ENCODE data around the gene TIMM44. TPM values are rescaled to one million over a fixed set of nuclear protein-coding genes. Genes with fewer than 3 reads are reported as not detected.

Gene TIMM44
- total RNA-seq, 4 donors from 2014 or later, result 61.6 to 111 (median 98.5) TPM

GRCh38 chr19:7933828-7934725 is 9.4 kb downstream of the TIMM44 start:
- TF ChIP-seq EP300 (IDR thresholded peaks at IDR 0.05) (no peak), POLR2AphosphoS5 (IDR thresholded peaks at IDR 0.05) (no peak), POLR2A (IDR thresholded peaks at IDR 0.05; ENCODE audit: low read depth) (no peak)
- TF ChIP-seq, protein P1, sequence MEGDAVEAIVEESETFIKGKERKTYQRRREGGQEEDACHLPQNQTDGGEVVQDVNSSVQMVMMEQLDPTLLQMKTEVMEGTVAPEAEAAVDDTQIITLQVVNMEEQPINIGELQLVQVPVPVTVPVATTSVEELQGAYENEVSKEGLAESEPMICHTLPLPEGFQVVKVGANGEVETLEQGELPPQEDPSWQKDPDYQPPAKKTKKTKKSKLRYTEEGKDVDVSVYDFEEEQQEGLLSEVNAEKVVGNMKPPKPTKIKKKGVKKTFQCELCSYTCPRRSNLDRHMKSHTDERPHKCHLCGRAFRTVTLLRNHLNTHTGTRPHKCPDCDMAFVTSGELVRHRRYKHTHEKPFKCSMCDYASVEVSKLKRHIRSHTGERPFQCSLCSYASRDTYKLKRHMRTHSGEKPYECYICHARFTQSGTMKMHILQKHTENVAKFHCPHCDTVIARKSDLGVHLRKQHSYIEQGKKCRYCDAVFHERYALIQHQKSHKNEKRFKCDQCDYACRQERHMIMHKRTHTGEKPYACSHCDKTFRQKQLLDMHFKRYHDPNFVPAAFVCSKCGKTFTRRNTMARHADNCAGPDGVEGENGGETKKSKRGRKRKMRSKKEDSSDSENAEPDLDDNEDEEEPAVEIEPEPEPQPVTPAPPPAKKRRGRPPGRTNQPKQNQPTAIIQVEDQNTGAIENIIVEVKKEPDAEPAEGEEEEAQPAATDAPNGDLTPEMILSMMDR (IDR thresholded peaks at IDR 0.05), result no peak
- intact Hi-C loops (cut with DNase I), result no loop called here
- peak overlapping the region; percentile 91 to 96 (median 94) for H3K27ac ChIP-seq (replicated peaks in 1 of 4)
- DNase-seq (ENCODE audit: extremely low spot score), result no peak
- WGBS, result 93% methylated on average over 29 of the region's 55 CpGs
- H3K27me3 ChIP-seq, result no peaks in the 10 kb centered on the region
- H3K9me3 ChIP-seq, result no peaks in the 10 kb centered on the region
- peaks cover 13 to 55% (median 45%) of the 10 kb centered on the region in 4 donors for H3K4me1 ChIP-seq
- H3K36me3 ChIP-seq, result peaks cover 62 to 89% (median 85%) of the 10 kb centered on the region in 4 donors
- H3K4me3 ChIP-seq, result no peak overlapping the region

DNA sequence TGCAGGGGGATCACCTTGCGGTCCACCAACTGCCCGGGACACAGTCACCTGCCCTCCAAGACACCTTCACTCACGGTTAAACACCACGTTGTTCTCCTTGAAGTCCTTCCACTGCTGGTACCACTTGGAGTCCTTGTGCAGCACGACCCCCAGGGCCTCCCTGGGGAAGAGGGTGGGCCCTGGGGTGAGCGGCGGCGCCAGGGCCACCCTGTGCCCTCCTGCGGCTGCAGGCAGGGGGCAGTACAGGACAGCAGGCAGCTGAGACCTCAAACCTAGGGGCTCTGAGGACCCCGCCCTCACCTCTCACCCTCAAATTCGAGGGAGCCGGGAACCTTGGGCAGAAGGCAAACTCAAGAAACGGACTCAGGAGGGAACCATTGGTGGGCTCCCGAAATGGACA is 10.1 kb downstream of the TIMM44 start:
- Histone ChIP-seq H3K4me1 (peaks cover 17 to 56% (median 48%) of the 10 kb centered on the region in 4 donors), H3K9me3 (no peaks in the 10 kb centered on the region), H3K36me3 (peaks cover 62 to 86% (median 79%) of the 10 kb centered on the region in 4 donors), H3K27me3 (no peaks in the 10 kb centered on the region), H3K4me3 (no peak overlapping the region), H3K27ac (replicated peaks in 1 of 4) (peak overlapping the region; percentile 91 to 96 (median 94))
- WGBS, result 82% methylated on average over 7 of the region's 14 CpGs
- TF ChIP-seq, protein P1 (IDR thresholded peaks at IDR 0.05), result peak in 1 of 3 experiments; percentile 30
- TF ChIP-seq EP300 (IDR thresholded peaks at IDR 0.05), result no peak
- intact Hi-C loops (cut with DNase I), result no loop called here
- no peak for DNase-seq (ENCODE audit: extremely low spot score)

DNA sequence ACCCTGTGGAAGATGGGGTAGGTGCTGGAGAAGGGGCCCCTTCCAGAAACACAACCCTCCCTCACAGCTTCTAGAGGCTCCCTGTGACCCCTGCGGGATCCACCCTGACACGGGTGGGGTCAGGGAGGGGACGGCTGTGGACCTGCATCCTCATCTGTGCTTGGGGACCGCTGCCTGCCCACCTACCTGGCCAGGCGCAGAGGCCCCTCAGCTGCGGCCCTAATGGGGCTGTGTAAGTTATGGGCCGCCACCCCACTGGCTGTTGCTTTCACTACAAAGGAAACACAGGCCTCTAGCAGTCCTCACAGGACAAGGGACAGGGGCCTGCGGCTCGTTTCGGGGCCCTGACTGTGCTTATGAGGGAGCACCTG is 10.6 kb downstream of the TIMM44 start:
- WGBS, result 90% methylated on average over 4 of the region's 10 CpGs
- Histone ChIP-seq H3K27ac (replicated peaks in 1 of 4) (peak overlapping the region; percentile 91 to 96 (median 94)), H3K4me1 (peaks cover 22 to 61% (median 53%) of the 10 kb centered on the region in 4 donors), H3K27me3 (no peaks in the 10 kb centered on the region), H3K4me3 (no peak overlapping the region), H3K36me3 (peaks cover 62 to 81% (median 75%) of the 10 kb centered on the region in 4 donors), H3K9me3 (no peaks in the 10 kb centered on the region)
- TF ChIP-seq, protein P1 (IDR thresholded peaks at IDR 0.05), result no peak
- TF ChIP-seq POLR2A (IDR thresholded peaks at IDR 0.05; ENCODE audit: low read depth) (no peak), POLR2AphosphoS5 (IDR thresholded peaks at IDR 0.05) (no peak), EP300 (IDR thresholded peaks at IDR 0.05) (no peak)
- DNase-seq (ENCODE audit: extremely low spot score), result no peak
- intact Hi-C loops (cut with DNase I), result no loop called here

- peaks cover 58 to 76% (median 70%) of the 10 kb centered on the region in 4 donors for H3K36me3 ChIP-seq
- H3K27me3 ChIP-seq, result no peaks in the 10 kb centered on the region
- 93% methylated on average over 16 of the region's 32 CpGs for WGBS
- peak overlapping the region; percentile 91 to 96 (median 94) for H3K27ac ChIP-seq (replicated peaks in 1 of 4)
- H3K9me3 ChIP-seq, result no peaks in the 10 kb centered on the region
- intact Hi-C loops (cut with DNase I), result no loop called here
- no peak overlapping the region for H3K4me3 ChIP-seq
- TF ChIP-seq, protein P1 (IDR thresholded peaks at IDR 0.05), result no peak
- TF ChIP-seq POLR2A (IDR thresholded peaks at IDR 0.05; ENCODE audit: low read depth) (no peak), POLR2AphosphoS5 (IDR thresholded peaks at IDR 0.05) (no peak), EP300 (IDR thresholded peaks at IDR 0.05) (no peak)
- H3K4me1 ChIP-seq, result peaks cover 27 to 65% (median 58%) of the 10 kb centered on the region in 4 donors
- no peak for DNase-seq (ENCODE audit: extremely low spot score)
These were observed 11.1 kb downstream of the TIMM44 start for GRCh38 chr19:7932276-7932929.

Data from esophagus muscularis mucosa (tissue), 4 donors.